GM20000 (cell line): Measurements from ENCODE around the gene WDR54.

ENCODE experiments used
- DNase-seq: peaks from one replicate; pipeline ENCODE4 v3.0.0; 2012; ENCODE audit warnings: low spot score
- CTCF ChIP-seq: IDR thresholded peaks from 2 replicates; pipeline ENCODE4 v1.5.1; 2012; ENCODE audit warnings: mild to moderate bottlenecking, control low read depth; ENCODE audit errors: extremely low read depth, missing control alignments

The WDR54 gene

GRCh38 chr2:74424139-74424992, 2.8 kb downstream of the WDR54 start:
- no peak for TF ChIP-seq CTCF
- no peak for DNase-seq

- no peak for TF ChIP-seq CTCF
- no peak for DNase-seq
Observed at GRCh38 chr2:74424995-74425406, 3.5 kb downstream of the WDR54 start.

GRCh38 chr2:74425523-74425922, 4.0 kb downstream of the WDR54 start:
- DNase-seq = no peak
- no peak for TF ChIP-seq CTCF

- TF ChIP-seq CTCF = no peak
- no peak for DNase-seq
Observed at GRCh38 chr2:74426181-74426758, 4.7 kb downstream of the WDR54 start.

GRCh38 chr2:74427551-74427950, 6.0 kb downstream of the WDR54 start:
- no peak for TF ChIP-seq CTCF
- DNase-seq = no peak

GRCh38 chr2:74428675-74429074, 7.1 kb downstream of the WDR54 start:
- no peak for DNase-seq

More at GRCh38 chr2:74428675-74429074, 7.1 kb downstream of the WDR54 start:
- TF ChIP-seq CTCF = no peak
